HepG2 (cell line): ENCODE data around the gene SYTL5. TPM values are rescaled to one million over a fixed set of nuclear protein-coding genes. Genes with fewer than 3 reads are reported as not detected.

ENCODE experiments used
- ATAC-seq: fragments of 200-7000 bp; cut with Tn5 transposase; 3 replicates; pipeline ENCODE4 v1.9.1; 2020; ENCODE audit warnings: mild to moderate bottlenecking, moderate library complexity
- BruUV-seq: library from RNA; stranded (reverse); fragments of 400-500 nt; replicated peaks from 2 replicates; lab custom pipeline; 2021; lab: Mats Ljungman, UMichigan
- CTCF ChIA-PET: fragments of 300-600 bp; formaldehyde crosslinking; extraction: SDS; loops from one replicate; lab custom pipeline; 2021; ENCODE audit warnings: low total read pairs, inconsistent platforms, low intra/inter-chr PET ratio; lab: Yijun Ruan, JAX
- POLR2A ChIA-PET: fragments of 350-600 bp; sonication (Branson Sonifier 250); formaldehyde crosslinking; loops from one replicate; lab custom pipeline; 2020; ENCODE audit warnings: antibody characterized with exemption, inconsistent platforms; lab: Yijun Ruan, JAX
- DNase-seq: peaks from one replicate; pipeline ENCODE4 v3.0.0-alpha.2; 2015; ENCODE audit warnings: low spot score
- FAIRE-seq: peaks from 3 replicates; lab custom pipeline; 2011; peaks lifted over from hg19 to GRCh38; lab: Jason Lieb, UNC
- H2AFZ ChIP-seq: one replicate; pipeline ENCODE4 v1.6.1; 2011; ENCODE audit warnings: low read length, inconsistent platforms
- H3K27ac ChIP-seq: fragments of 300-600 bp; 3 replicates; pipeline ENCODE4 v1.8.0; 2011; ENCODE audit warnings: mixed run types, mild to moderate bottlenecking, mixed read lengths, low read length, inconsistent platforms; ENCODE audit not compliant: insufficient read depth; ENCODE audit errors: extremely low read length
- H3K27me3 ChIP-seq, 2 experiments: fragments of 200-600 bp in 1 of 2; 2 replicates in 1 of 2; 3 replicates in 1 of 2; pipeline versions ENCODE4 v1.6.0 to v1.8.0; 2011; ENCODE audit warnings: low read length in 2 of 2, mild to moderate bottlenecking in 2 of 2, moderate library complexity in 2 of 2, inconsistent platforms in 1 of 2; ENCODE audit not compliant: insufficient read depth in 2 of 2, control insufficient read depth in 1 of 2
- H3K36me3 ChIP-seq, 2 experiments: fragments of 200-600 bp in 1 of 2; replicated peaks in 1 of 2; 2 replicates in 1 of 2; 3 replicates in 1 of 2; pipeline versions ENCODE4 v1.5.1 to v1.8.0; 2011; ENCODE audit warnings: low read length in 2 of 2, inconsistent platforms in 1 of 2; ENCODE audit not compliant: insufficient read depth in 2 of 2, control insufficient read depth in 1 of 2
- H3K4me1 ChIP-seq: 2 replicates; pipeline ENCODE4 v1.5.1; 2012; ENCODE audit warnings: low read length, inconsistent platforms; ENCODE audit not compliant: insufficient read depth
- H3K4me2 ChIP-seq: 2 replicates; pipeline ENCODE4 v1.6.0; 2011; ENCODE audit warnings: low read depth, low read length, inconsistent platforms
- H3K4me3 ChIP-seq, 3 experiments: fragments of 200-600 bp in 1 of 3; sonication (generic), shearing (Covaris generic) in 1 of 3; replicated peaks in 1 of 3; 2 replicates each; pipeline ENCODE4 v1.5.1; 2011 to 2016; ENCODE audit warnings: low read length in 3 of 3, inconsistent platforms in 2 of 3, low read depth in 2 of 3, mild to moderate bottlenecking in 2 of 3, control low read depth in 1 of 3, mixed read lengths in 1 of 3; ENCODE audit not compliant: insufficient read depth in 1 of 3
- H3K79me2 ChIP-seq: one replicate; pipeline ENCODE4 v1.6.1; 2011; ENCODE audit warnings: low read length, inconsistent platforms; ENCODE audit not compliant: insufficient read depth
- H3K9ac ChIP-seq: 2 replicates; pipeline ENCODE4 v1.6.0; 2011; ENCODE audit warnings: mild to moderate bottlenecking, low read depth, low read length, inconsistent platforms; ENCODE audit not compliant: insufficient read depth
- H3K9me3 ChIP-seq: 2 replicates; pipeline ENCODE4 v1.5.1; 2012; ENCODE audit warnings: mild to moderate bottlenecking, low read length
- H4K20me1 ChIP-seq: 2 replicates; pipeline ENCODE4 v1.6.0; 2011; ENCODE audit warnings: inconsistent platforms, mild to moderate bottlenecking, low read length, moderate library complexity; ENCODE audit not compliant: insufficient read depth
- ATF7-NPFF ChIP-seq: sonication (generic); formaldehyde crosslinking; IDR thresholded peaks from 2 replicates; pipeline ENCODE4 v1.8.1; 2023; ENCODE audit warnings: mild to moderate bottlenecking, low read depth, missing genetic modification reagents, moderate library complexity
- ATM ChIP-seq: fragments of 450-650 bp; IDR thresholded peaks from 2 replicates; pipeline ENCODE4 v1.7.1; 2017; ENCODE audit warnings: mild to moderate bottlenecking, borderline replicate concordance
- KAT8 ChIP-seq: IDR thresholded peaks from 2 replicates; pipeline ENCODE4 v1.6.1; 2016; ENCODE audit warnings: missing genetic modification reagents, missing compliant biosample characterization
- NR2F1 ChIP-seq, 2 experiments: fragments of 450-650 bp in 1 of 2; formaldehyde crosslinking in 1 of 2; IDR thresholded peaks; 2 replicates each; pipeline versions ENCODE4 v1.5.0 to v1.6.1; 2016 to 2020; ENCODE audit warnings: mild to moderate bottlenecking in 1 of 2, missing compliant biosample characterization in 1 of 2, missing genetic modification reagents in 1 of 2, moderate library complexity in 1 of 2
- SETDB1 ChIP-seq: sonication (generic); formaldehyde crosslinking; IDR thresholded peaks from 2 replicates; pipeline ENCODE4 v1.5.1; 2020; ENCODE audit warnings: missing genetic modification reagents, mild to moderate bottlenecking, borderline replicate concordance
- SMAD9 ChIP-seq: sonication (generic); formaldehyde crosslinking; IDR thresholded peaks from 2 replicates; pipeline ENCODE4 v1.5.1; 2020; ENCODE audit warnings: mild to moderate bottlenecking, missing genetic modification reagents
- TGIF2 ChIP-seq: IDR thresholded peaks from 2 replicates; pipeline ENCODE4 v1.6.1; 2016; ENCODE audit warnings: control low read depth, missing compliant biosample characterization
- ZNF382 ChIP-seq: sonication (generic); formaldehyde crosslinking; IDR thresholded peaks from 2 replicates; pipeline ENCODE4 v1.5.0; 2020; ENCODE audit warnings: missing genetic modification reagents, mild to moderate bottlenecking, borderline replicate concordance
- ZNF589 ChIP-seq: sonication (generic); formaldehyde crosslinking; conservative IDR thresholded peaks from 2 replicates; pipeline ENCODE4 v1.8.0; 2022; ENCODE audit warnings: mild to moderate bottlenecking, moderate library complexity, missing genetic modification reagents
- in situ Hi-C: cut with HindIII; loops from 2 replicates; pipeline ENCODE4 v1.10.0; 2017; ENCODE audit warnings: low pct_unique_long_range_greater_than_20kb; ENCODE audit not compliant: extremely low pct_ligation_motif_present
- intact Hi-C: fragments of 100-400 bp; cut with micrococcal nuclease; formaldehyde crosslinking; loops from one replicate; pipeline ENCODE4 v1.10.0; 2022; ENCODE audit not compliant: unreplicated experiment
- polyA plus RNA-seq, 8 experiments: library from polyadenylated mRNA; depleted of rRNA in 3 of 8; stranded (reverse) in 7 of 8; unstranded in 1 of 8; fragments of >200 nt; fragmentation: Illumina TruSeq in 4 of 8; extraction: Trizol in 4 of 8; gene quantifications; 2 replicates each; pipeline versions ENCODE4 v1.2.1 to v1.2.3, GENCODE V29; 2011 to 2016; ENCODE audit warnings: low read depth in 4 of 8, missing spikeins in 1 of 8, mixed read lengths in 1 of 8; ENCODE audit not compliant: insufficient read depth in 1 of 8
- total RNA-seq, 5 experiments: library from RNA; depleted of rRNA; stranded (reverse); fragments of >200 nt; fragmentation: Illumina TruSeq; extraction: Trizol; gene quantifications; 2 replicates each; pipeline ENCODE4 v1.2.3, GENCODE V29; 2016; ENCODE audit warnings: low read depth in 1 of 5
- TF ChIP-seq, protein P1 (sequence below): IDR thresholded peaks from 2 replicates; pipeline ENCODE4 v1.6.1; 2016; ENCODE audit warnings: missing compliant biosample characterization, missing genetic modification reagents, borderline replicate concordance

SYTL5 gene
- total and polyA plus RNA-seq, 2 of the 13 experiments (the other 11 are each of a cell fraction or from before 2014, with no cell fraction given): not detected

DNA sequence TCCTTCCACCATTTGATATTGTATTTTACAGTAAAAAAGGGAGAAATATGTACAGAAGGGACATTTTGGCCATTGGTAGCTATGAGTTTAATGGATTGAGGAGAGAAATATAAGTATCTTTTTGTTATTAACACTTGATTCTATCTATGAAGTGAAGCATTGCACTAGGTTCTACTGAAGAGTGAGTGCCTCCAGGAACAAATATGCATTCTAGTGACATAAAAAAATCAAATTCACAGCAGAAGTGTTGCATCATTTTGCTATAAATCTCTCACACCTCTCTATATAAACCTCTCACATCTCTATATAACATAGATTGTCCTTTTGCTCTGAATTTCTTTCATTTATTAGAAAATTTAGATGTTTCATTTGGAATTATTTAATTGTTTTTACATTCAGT is 425 bp downstream of the SYTL5 start (continued):
- TF ChIP-seq SETDB1: no peak
- no peak for TF ChIP-seq SMAD9 (CRISPR knock-in tag)
- TF ChIP-seq ATM: no peak
- no peak for TF ChIP-seq TGIF2 (CRISPR knock-in tag)
- TF ChIP-seq ZNF382 (CRISPR knock-in tag): no peak

DNA sequence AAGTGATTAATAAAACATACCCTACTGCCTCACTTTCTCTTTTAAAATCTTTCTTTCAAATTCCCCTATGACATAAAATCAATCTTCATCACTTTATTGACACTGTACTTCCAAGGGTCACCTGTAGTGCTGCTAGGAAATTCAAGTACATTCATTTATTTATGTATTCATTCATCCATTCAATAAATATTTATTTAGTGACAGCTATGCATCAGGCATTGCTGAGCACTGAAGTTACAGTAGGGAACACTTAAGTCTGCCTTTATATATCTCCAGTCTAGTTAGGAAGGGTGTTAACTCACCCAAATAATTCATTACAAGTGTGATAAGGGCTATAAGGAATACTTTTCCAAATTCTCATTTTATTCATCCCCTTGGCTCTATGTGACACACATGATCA is 2.3 kb downstream of the SYTL5 start:
- H3K9ac ChIP-seq: no peak overlapping the region
- H3K4me3 ChIP-seq: no peak overlapping the region
- CTCF ChIA-PET: no interaction called here
- no peak overlapping the region for H3K4me2 ChIP-seq
- in situ Hi-C loops (no loop called here), intact Hi-C loops (loop anchor here (5.0 kb wide), 1 partner anchor 76 kb away; no protein-coding TSS in a partner anchor)
- FAIRE-seq (no peak), ATAC-seq (no peak), DNase-seq (no peak)
- no peaks in the 10 kb centered on the region for H4K20me1 ChIP-seq
- POLR2A ChIA-PET: no interaction called here
- no peaks in the 10 kb centered on the region for H3K79me2 ChIP-seq
- TF ChIP-seq ZNF589 (no peak), ATF7-NPFF (no peak), KAT8 (CRISPR knock-in tag) (no peak), NR2F1 (CRISPR knock-in tag; IDR thresholded peaks at IDR 0.05) (0 out of 4 replicates have a peak, but pooled peaks of 1 of the 2 experiments have one; percentile 21)
- TF ChIP-seq, protein P1, sequence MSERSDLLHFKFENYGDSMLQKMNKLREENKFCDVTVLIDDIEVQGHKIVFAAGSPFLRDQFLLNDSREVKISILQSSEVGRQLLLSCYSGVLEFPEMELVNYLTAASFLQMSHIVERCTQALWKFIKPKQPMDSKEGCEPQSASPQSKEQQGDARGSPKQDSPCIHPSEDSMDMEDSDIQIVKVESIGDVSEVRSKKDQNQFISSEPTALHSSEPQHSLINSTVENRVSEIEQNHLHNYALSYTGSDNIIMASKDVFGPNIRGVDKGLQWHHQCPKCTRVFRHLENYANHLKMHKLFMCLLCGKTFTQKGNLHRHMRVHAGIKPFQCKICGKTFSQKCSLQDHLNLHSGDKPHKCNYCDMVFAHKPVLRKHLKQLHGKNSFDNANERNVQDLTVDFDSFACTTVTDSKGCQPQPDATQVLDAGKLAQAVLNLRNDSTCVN (CRISPR knock-in tag): no peak
- H2AFZ ChIP-seq: no peak overlapping the region
- H3K9me3 ChIP-seq: no peaks in the 10 kb centered on the region
- H3K4me1 ChIP-seq: no peaks in the 10 kb centered on the region
- no peaks in the 10 kb centered on the region for H3K27me3 ChIP-seq
- BruUV-seq: no TSS peak
- H3K27ac ChIP-seq: no peak overlapping the region
- H3K36me3 ChIP-seq: no peaks in the 10 kb centered on the region
